PC-3 (cell line): ENCODE results near the gene RAI1. TPM values are rescaled to one million over a fixed set of nuclear protein-coding genes. Genes with fewer than 3 reads are reported as not detected.

Source experiments
- ATAC-seq: fragments of 200-7000 bp; cut with Tn5 transposase; 2 replicates; pipeline ENCODE4 v1.9.1; 2020; ENCODE audit warnings: mild to moderate bottlenecking, moderate library complexity
- BruUV-seq: library from RNA; stranded (reverse); fragments of 400-500 nt; replicated peaks from 2 replicates; lab custom pipeline; 2021; lab: Mats Ljungman, UMichigan
- CTCF ChIA-PET: fragments of 300-600 bp; sonication (Branson Sonifier 250); formaldehyde crosslinking; loops from one replicate; lab custom pipeline; 2022; ENCODE audit warnings: antibody characterized with exemption; lab: Charles Lee
- POLR2A ChIA-PET: fragments of 300-600 bp; sonication (Branson Sonifier 250); formaldehyde crosslinking; loops from one replicate; lab custom pipeline; 2022; ENCODE audit warnings: antibody characterized with exemption; ENCODE audit not compliant: unreplicated experiment; lab: Charles Lee
- DNase-seq: peaks from one replicate; pipeline ENCODE4 v3.0.0-alpha.2; 2015
- H2AFZ ChIP-seq: fragments of 300-600 bp; sonication (generic); 2 replicates; pipeline ENCODE4 v1.6.0; 2016; ENCODE audit warnings: antibody characterized with exemption, low read length
- H3F3A ChIP-seq: fragments of 300-600 bp; sonication (generic); one replicate; pipeline ENCODE4 v1.6.0; 2017; ENCODE audit warnings: antibody characterized with exemption, low read length, control low read depth, mild to moderate bottlenecking; ENCODE audit not compliant: unreplicated experiment
- H3K27ac ChIP-seq: fragments of 300-600 bp; sonication (generic); 2 replicates; pipeline ENCODE4 v1.5.1; 2016; ENCODE audit warnings: mild to moderate bottlenecking, low read length
- H3K27me3 ChIP-seq: fragments of 300-600 bp; sonication (generic); 2 replicates; pipeline ENCODE4 v1.6.1; 2016; ENCODE audit warnings: low read length, mixed read lengths
- H3K36me3 ChIP-seq: fragments of 300-600 bp; sonication (generic); 2 replicates; pipeline ENCODE4 v1.6.1; 2016; ENCODE audit warnings: low read depth, mixed run types, low read length, mixed read lengths
- H3K4me1 ChIP-seq: fragments of 300-600 bp; sonication (generic); 2 replicates; pipeline ENCODE4 v1.5.1; 2016; ENCODE audit warnings: low read length; ENCODE audit not compliant: insufficient read depth
- H3K4me2 ChIP-seq: fragments of 300-600 bp; sonication (generic); 2 replicates; pipeline ENCODE4 v1.6.0; 2016; ENCODE audit warnings: low read length
- H3K4me3 ChIP-seq: fragments of 300-600 bp; sonication (generic); 2 replicates; pipeline ENCODE4 v1.5.1; 2016; ENCODE audit warnings: mild to moderate bottlenecking, low read length, mixed read lengths
- H3K79me2 ChIP-seq: fragments of 300-600 bp; sonication (generic); 2 replicates; pipeline ENCODE4 v1.6.1; 2017; ENCODE audit warnings: low read length, mixed read lengths
- H3K9ac ChIP-seq: fragments of 300-600 bp; sonication (generic); 2 replicates; pipeline ENCODE4 v1.6.0; 2016; ENCODE audit warnings: mild to moderate bottlenecking, low read length
- H3K9me2 ChIP-seq: fragments of 300-600 bp; sonication (generic); replicated peaks from 2 replicates; pipeline ENCODE4 v1.6.1; 2016; ENCODE audit warnings: mixed run types, low read length, mixed read lengths
- H3K9me3 ChIP-seq: fragments of 300-600 bp; sonication (generic); 2 replicates; pipeline ENCODE4 v1.6.1; 2016; ENCODE audit warnings: low read length, mixed read lengths
- H4K20me1 ChIP-seq: fragments of 300-600 bp; sonication (generic); 2 replicates; pipeline ENCODE4 v1.6.1; 2016; ENCODE audit warnings: low read length, mixed read lengths
- EZH2 ChIP-seq: fragments of 300-600 bp; sonication (generic); IDR thresholded peaks from one replicate; pipeline ENCODE4 v1.6.1; 2017; ENCODE audit warnings: antibody characterized with exemption, mild to moderate bottlenecking, low read length; ENCODE audit not compliant: unreplicated experiment
- EZH2phosphoT487 ChIP-seq: fragments of 300-600 bp; sonication (generic); IDR thresholded peaks from 2 replicates; pipeline ENCODE4 v1.6.1; 2018; ENCODE audit warnings: mild to moderate bottlenecking, antibody characterized with exemption, low read length, borderline replicate concordance
- intact Hi-C: fragments of 100-400 bp; cut with micrococcal nuclease; formaldehyde crosslinking; loops from 2 replicates; pipeline ENCODE4 v1.9.0; 2023
- total RNA-seq: library from RNA; depleted of rRNA; stranded (reverse); fragments of >200 nt; gene quantifications from 2 replicates; pipeline ENCODE4 v1.2.3, GENCODE V29; 2014
- TF ChIP-seq, protein P1 (sequence below): fragments of 300-600 bp; sonication (generic); conservative IDR thresholded peaks from 2 replicates; pipeline ENCODE4 v1.5.1; 2017; ENCODE audit warnings: antibody characterized with exemption, low read depth, mild to moderate bottlenecking, low read length

Gene RAI1
- total RNA-seq, 1 experiment from 2014 or later = 33.0 TPM

DNA sequence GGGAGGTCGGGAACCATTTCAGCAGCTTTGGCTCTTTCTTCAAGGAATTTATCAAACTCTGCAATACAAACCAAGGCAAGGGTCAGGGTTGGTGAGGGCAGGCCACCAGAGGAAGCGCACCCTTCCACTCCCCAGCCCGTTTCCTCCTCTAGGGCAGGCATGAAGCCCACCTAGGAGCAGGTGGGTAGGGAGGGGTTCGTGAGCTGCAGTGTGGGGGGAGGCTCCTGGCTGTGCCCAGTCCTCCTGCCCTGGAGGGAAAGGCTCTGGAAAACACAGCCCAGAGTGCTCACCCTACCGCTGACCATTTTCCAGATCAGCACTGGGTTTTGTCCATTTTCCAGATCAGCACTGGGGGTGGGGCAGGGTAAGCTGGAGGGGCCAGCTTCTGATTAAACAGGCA is 166.5 kb downstream of the RAI1 start:
- intact Hi-C loops = no loop called here
- Histone ChIP-seq H3K9me3 (no peaks in the 10 kb centered on the region), H3K79me2 (no peaks in the 10 kb centered on the region), H3K4me1 (no peaks in the 10 kb centered on the region), H4K20me1 (no peaks in the 10 kb centered on the region), H3K36me3 (no peaks in the 10 kb centered on the region; the same call in 1 of the 2 replicates), H3K4me3 (no peak overlapping the region), H3K27me3 (no peaks in the 10 kb centered on the region), H3K27ac (no peak overlapping the region), H3K4me2 (no peak overlapping the region), H3K9me2 (no peaks in the 10 kb centered on the region), H3K9ac (no peak overlapping the region), H2AFZ (no peak overlapping the region), H3F3A (no peaks in the 10 kb centered on the region)
- CTCF ChIA-PET = no interaction called here
- POLR2A ChIA-PET = no interaction called here
- ATAC-seq (no peak), DNase-seq (no peak)
- no TSS peak for BruUV-seq
- TF ChIP-seq, protein P1, sequence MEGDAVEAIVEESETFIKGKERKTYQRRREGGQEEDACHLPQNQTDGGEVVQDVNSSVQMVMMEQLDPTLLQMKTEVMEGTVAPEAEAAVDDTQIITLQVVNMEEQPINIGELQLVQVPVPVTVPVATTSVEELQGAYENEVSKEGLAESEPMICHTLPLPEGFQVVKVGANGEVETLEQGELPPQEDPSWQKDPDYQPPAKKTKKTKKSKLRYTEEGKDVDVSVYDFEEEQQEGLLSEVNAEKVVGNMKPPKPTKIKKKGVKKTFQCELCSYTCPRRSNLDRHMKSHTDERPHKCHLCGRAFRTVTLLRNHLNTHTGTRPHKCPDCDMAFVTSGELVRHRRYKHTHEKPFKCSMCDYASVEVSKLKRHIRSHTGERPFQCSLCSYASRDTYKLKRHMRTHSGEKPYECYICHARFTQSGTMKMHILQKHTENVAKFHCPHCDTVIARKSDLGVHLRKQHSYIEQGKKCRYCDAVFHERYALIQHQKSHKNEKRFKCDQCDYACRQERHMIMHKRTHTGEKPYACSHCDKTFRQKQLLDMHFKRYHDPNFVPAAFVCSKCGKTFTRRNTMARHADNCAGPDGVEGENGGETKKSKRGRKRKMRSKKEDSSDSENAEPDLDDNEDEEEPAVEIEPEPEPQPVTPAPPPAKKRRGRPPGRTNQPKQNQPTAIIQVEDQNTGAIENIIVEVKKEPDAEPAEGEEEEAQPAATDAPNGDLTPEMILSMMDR = no peak
- no peak for TF ChIP-seq EZH2
- TF ChIP-seq EZH2phosphoT487 = no peak

DNA sequence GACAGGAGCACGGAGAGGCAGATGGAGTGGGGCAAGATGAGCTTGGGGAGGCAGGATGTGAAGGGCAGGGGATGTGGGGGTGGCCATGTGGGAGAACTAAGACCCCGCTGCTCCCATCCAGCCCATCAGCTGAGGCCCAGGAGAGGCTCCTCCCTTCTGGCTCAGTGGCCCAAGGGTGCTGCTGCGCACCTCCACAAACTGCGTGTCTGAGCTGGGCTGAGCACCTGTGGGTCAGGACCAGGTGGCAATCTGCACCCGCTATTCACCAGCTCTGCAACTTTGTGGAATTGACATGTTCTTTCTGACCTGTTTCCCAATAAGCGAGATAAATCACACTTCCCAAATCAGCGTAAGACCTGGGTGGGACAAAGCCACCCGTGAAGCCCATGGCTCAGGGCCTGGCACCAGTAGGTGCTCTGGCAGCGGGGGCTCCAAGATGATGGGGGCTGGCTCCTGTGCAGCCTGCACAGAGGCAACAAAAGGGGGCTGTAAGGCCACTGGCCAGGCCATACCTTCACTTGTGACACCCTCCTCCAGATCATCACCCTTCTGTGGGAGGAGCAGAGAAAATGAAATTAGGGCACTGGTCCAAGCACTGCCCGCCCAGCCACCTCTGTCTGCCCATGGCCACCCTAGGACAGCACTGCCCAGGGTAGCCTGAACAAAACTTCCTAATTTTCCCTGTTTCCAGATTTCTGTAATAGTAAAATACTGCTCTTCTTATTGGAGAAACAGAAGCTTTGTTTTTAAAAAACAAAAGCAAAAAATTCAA is 167.2 kb downstream of the RAI1 start:
- Histone ChIP-seq H3K9ac (no peak overlapping the region), H3K79me2 (no peaks in the 10 kb centered on the region), H4K20me1 (no peaks in the 10 kb centered on the region), H3K4me1 (peaks cover 6% of the 10 kb centered on the region), H2AFZ (no peak overlapping the region), H3K27ac (no peak overlapping the region), H3K27me3 (no peaks in the 10 kb centered on the region), H3K9me2 (no peaks in the 10 kb centered on the region), H3K9me3 (no peaks in the 10 kb centered on the region), H3K36me3 (no peaks in the 10 kb centered on the region; the same call in 1 of the 2 replicates), H3K4me2 (no peak overlapping the region), H3K4me3 (no peak overlapping the region), H3F3A (no peaks in the 10 kb centered on the region)
- intact Hi-C loops = no loop called here
- no TSS peak for BruUV-seq
- TF ChIP-seq EZH2 = no peak
- no peak for TF ChIP-seq EZH2phosphoT487
- TF ChIP-seq, protein P1 = no peak
- POLR2A ChIA-PET = interaction anchor here (0.5 kb wide), 1 partner anchor 93 kb away, joined by 3 read pairs; no protein-coding TSS in a partner anchor
- DNase-seq (no peak), ATAC-seq (no peak)
- CTCF ChIA-PET = no interaction called here
